Neuron (in vitro differentiated cells): ENCODE measurements around the gene PDCL2.

Experiments used
- H2AFZ ChIP-seq: one replicate; pipeline ENCODE4 v1.6.1; 2013; ENCODE audit warnings: low read depth, mild to moderate bottlenecking, inconsistent platforms, low read length, moderate library complexity
- H3K27me3 ChIP-seq: one replicate; pipeline ENCODE4 v1.6.1; 2013; ENCODE audit warnings: low read length; ENCODE audit not compliant: insufficient read depth
- H3K36me3 ChIP-seq: one replicate; pipeline ENCODE4 v1.6.1; 2013; ENCODE audit warnings: low read length; ENCODE audit not compliant: insufficient read depth
- H3K4me1 ChIP-seq: one replicate; pipeline ENCODE4 v1.6.1; 2013; ENCODE audit warnings: low read length; ENCODE audit not compliant: insufficient read depth
- H3K4me3 ChIP-seq: 2 replicates; pipeline ENCODE4 v1.5.1; 2013; ENCODE audit warnings: mild to moderate bottlenecking, low read length, moderate library complexity
- H3K9me3 ChIP-seq: one replicate; pipeline ENCODE4 v1.6.1; 2013; ENCODE audit warnings: low read length

PDCL2 gene

GRCh38 chr4:55545641-55546505, 46.2 kb downstream of the PDCL2 start:
- peak overlapping the region; percentile 78 for H2AFZ ChIP-seq
- H3K4me1 ChIP-seq: peaks cover 18% of the 10 kb centered on the region
- no peaks in the 10 kb centered on the region for H3K36me3 ChIP-seq
- no peaks in the 10 kb centered on the region for H3K9me3 ChIP-seq
- no peaks in the 10 kb centered on the region for H3K27me3 ChIP-seq
- peak overlapping the region; percentile 73 for H3K4me3 ChIP-seq

DNA sequence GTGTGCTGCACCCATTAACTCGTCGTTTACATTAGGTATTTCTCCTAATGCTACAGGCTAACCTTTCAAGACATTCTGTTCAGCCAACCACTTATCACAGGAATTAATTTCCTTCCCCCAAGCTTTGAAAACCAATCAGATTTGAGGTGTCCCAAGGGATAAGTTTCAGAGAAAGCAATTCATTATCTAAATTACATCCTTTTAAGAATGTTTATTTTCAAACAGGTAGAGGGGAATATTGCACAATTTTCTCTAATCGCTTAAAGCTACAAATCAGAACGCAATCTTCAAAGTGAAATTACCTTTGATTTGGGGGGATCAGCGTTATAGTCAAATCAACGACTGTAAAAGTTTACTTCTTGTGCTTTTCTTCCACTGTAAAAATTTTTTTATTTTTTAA, 46.9 kb downstream of the PDCL2 start:
- H3K9me3 ChIP-seq: no peaks in the 10 kb centered on the region
- peak overlapping the region; percentile 73 for H3K4me3 ChIP-seq
- H3K4me1 ChIP-seq: peaks cover 18% of the 10 kb centered on the region
- H2AFZ ChIP-seq: peak overlapping the region; percentile 78
- no peaks in the 10 kb centered on the region for H3K27me3 ChIP-seq
- no peaks in the 10 kb centered on the region for H3K36me3 ChIP-seq

DNA sequence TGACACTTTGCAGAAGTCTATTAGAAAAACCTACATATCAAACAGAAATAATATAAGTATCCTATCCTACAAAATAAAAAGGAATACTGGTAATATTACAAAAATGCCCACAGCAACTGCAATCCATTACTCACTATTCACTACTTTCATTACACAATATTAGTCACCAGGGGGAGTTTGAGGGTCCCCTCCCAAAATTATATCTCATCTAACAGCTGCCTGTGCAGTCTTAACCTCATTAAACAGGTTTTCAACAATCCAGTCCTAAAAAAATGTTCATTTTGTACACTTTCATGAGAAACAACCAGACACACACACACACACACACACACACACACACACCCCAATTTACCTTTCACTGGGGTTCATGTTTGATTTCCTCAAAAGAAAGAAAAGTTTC, 48.2 kb downstream of the PDCL2 start:
- Histone ChIP-seq H3K36me3 (no peaks in the 10 kb centered on the region), H3K4me1 (peaks cover 18% of the 10 kb centered on the region), H3K4me3 (no peak overlapping the region), H2AFZ (no peak overlapping the region), H3K9me3 (no peaks in the 10 kb centered on the region), H3K27me3 (no peaks in the 10 kb centered on the region)

DNA sequence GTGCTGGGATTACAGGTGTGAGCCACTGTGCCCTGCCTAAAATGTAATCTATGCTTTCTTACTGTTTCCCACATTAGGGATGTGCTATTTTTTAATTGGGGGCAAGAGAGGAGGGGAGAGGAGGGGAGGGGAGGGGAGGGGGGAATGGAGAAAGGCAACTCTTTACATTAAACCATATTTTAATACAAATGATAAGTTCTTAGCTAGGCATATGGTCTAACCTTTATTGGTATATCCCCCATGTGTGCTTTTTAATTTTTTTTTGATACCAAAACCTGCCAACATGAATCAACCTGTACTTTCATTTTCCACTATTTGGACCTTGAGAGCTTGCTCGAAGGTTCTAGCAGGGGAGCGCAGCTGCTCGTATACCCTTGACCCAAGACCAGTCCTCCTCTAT, 51.8 kb downstream of the PDCL2 start:
- Histone ChIP-seq H3K4me1 (peaks cover 11% of the 10 kb centered on the region), H2AFZ (no peak overlapping the region), H3K4me3 (no peak overlapping the region), H3K27me3 (no peaks in the 10 kb centered on the region), H3K9me3 (peaks cover 3% of the 10 kb centered on the region), H3K36me3 (no peaks in the 10 kb centered on the region)

- Histone ChIP-seq H3K9me3 (peaks cover 5% of the 10 kb centered on the region), H3K4me3 (no peak overlapping the region), H2AFZ (no peak overlapping the region), H3K36me3 (no peaks in the 10 kb centered on the region), H3K27me3 (no peaks in the 10 kb centered on the region), H3K4me1 (peaks cover 10% of the 10 kb centered on the region)
Measured at GRCh38 chr4:55539658-55540057, 52.4 kb downstream of the PDCL2 start.

- Histone ChIP-seq H3K9me3 (peaks cover 8% of the 10 kb centered on the region), H3K4me3 (no peak overlapping the region), H2AFZ (no peak overlapping the region), H3K36me3 (no peaks in the 10 kb centered on the region), H3K27me3 (no peaks in the 10 kb centered on the region), H3K4me1 (no peaks in the 10 kb centered on the region)
Measured at GRCh38 chr4:55538531-55538930, 53.5 kb downstream of the PDCL2 start.

DNA sequence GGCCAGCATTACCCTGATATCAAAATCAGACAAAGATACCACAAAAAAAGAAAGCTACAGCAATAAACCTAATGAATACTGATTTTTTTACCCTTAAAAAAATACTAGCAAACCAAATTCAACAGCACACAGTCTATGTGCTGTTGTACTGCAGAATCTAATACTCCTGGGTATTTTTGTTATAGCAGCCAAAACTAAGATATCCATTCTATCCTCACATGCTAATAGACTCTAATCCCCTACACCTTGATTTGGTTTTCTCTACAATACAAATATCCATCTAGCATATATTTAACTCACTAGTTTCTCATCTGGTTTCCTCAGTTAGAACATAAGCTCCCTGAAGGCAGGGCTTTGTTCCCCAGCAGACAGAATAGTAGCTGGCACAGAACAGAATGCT, 57.7 kb downstream of the PDCL2 start:
- Histone ChIP-seq H2AFZ (no peak overlapping the region), H3K36me3 (no peaks in the 10 kb centered on the region), H3K4me3 (no peak overlapping the region), H3K27me3 (no peaks in the 10 kb centered on the region), H3K9me3 (peaks cover 12% of the 10 kb centered on the region), H3K4me1 (no peaks in the 10 kb centered on the region)

DNA sequence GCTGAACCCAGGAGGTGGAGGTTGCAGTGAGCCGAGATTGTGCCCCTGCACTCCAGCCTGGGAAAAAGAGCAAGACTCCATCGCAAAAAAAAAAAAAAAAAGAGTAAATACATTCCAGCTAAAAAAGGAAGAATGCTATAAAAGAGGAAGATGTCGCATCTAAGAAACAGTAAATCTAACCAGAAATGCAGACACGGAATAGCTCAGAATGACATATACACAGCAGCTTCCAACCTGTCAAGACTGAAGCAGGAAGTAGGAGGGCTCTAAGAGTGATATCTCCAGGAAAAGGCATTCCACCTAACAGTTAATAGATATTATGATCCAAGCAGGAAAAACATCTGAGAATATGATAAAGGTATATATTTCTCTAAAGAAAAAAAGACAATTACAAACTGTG, 61.4 kb downstream of the PDCL2 start:
- H3K27me3 ChIP-seq: no peaks in the 10 kb centered on the region
- no peaks in the 10 kb centered on the region for H3K4me1 ChIP-seq
- H3K4me3 ChIP-seq: no peak overlapping the region
- H3K9me3 ChIP-seq: peaks cover 9% of the 10 kb centered on the region
- H3K36me3 ChIP-seq: no peaks in the 10 kb centered on the region
- H2AFZ ChIP-seq: no peak overlapping the region

DNA sequence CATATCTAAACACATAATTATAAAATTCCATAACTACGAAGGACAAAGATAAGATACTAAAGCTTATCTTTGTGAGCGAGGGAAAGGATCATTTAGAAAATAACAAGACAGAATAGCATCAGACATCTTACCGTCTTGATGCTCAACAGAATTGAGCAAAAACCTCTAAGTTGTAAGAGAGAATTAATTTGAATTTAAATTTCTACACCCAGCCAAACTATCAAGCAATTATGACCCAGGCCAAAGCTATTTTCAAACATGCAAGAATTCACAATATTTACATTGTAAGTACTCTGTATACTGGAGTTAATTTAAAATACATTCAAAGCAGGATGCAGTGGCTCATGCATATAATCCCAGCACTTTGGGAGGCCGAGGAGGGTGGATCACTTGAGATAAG, 61.9 kb downstream of the PDCL2 start:
- peaks cover 9% of the 10 kb centered on the region for H3K9me3 ChIP-seq
- H3K27me3 ChIP-seq: no peaks in the 10 kb centered on the region
- no peaks in the 10 kb centered on the region for H3K36me3 ChIP-seq
- H3K4me1 ChIP-seq: no peaks in the 10 kb centered on the region
- H3K4me3 ChIP-seq: no peak overlapping the region
- H2AFZ ChIP-seq: no peak overlapping the region

GRCh38 chr4:55528491-55528890, 63.6 kb downstream of the PDCL2 start:
- H3K4me3 ChIP-seq: no peak overlapping the region
- peaks cover 4% of the 10 kb centered on the region for H3K9me3 ChIP-seq
- H2AFZ ChIP-seq: no peak overlapping the region
- no peaks in the 10 kb centered on the region for H3K36me3 ChIP-seq
- no peaks in the 10 kb centered on the region for H3K4me1 ChIP-seq
- no peaks in the 10 kb centered on the region for H3K27me3 ChIP-seq

GRCh38 chr4:55524844-55525571, 67.0 kb downstream of the PDCL2 start:
- Histone ChIP-seq H3K27me3 (no peaks in the 10 kb centered on the region), H3K4me3 (no peak overlapping the region), H3K36me3 (no peaks in the 10 kb centered on the region), H3K4me1 (no peaks in the 10 kb centered on the region), H3K9me3 (no peaks in the 10 kb centered on the region), H2AFZ (no peak overlapping the region)

- H3K4me3 ChIP-seq: no peak overlapping the region
- no peaks in the 10 kb centered on the region for H3K36me3 ChIP-seq
- H2AFZ ChIP-seq: no peak overlapping the region
- H3K4me1 ChIP-seq: no peaks in the 10 kb centered on the region
- H3K9me3 ChIP-seq: peaks cover 2% of the 10 kb centered on the region
- H3K27me3 ChIP-seq: no peaks in the 10 kb centered on the region
Measured at GRCh38 chr4:55518442-55518841, 73.6 kb downstream of the PDCL2 start.

DNA sequence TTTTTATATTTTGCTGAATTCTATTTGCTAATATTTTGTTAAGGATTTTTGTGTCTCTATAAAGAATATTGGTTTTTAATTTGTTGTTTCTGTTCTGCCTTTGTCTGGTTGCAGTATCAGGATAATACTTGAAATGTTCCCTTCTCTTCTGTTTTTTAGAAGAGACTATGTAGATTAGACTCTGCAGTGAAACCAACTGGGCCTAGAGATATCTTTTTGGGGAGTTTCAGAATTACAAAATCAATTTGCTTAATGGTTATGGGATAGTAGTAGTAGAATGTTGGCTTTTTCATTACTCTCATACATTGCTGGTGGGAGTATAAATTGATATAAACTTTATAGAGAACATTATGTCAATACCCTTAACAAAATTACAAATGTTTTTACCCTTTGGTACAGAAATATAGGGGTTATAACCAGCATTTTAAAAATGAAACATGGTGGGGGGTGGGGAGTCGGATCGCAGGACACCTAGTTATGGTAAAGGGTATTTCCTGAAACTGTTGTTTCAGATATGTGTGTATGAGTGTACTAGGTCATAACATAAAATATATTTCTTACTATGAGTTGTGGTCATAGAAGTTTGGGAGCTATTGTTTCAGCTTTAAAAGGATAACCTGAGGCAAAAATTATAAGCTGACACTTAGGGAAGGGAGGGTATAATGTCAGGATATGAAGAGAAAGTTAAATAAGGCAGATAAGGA, 74.4 kb downstream of the PDCL2 start:
- H3K4me1 ChIP-seq: no peaks in the 10 kb centered on the region
- H3K9me3 ChIP-seq: peaks cover 2% of the 10 kb centered on the region
- H3K36me3 ChIP-seq: no peaks in the 10 kb centered on the region
- no peak overlapping the region for H3K4me3 ChIP-seq
- H3K27me3 ChIP-seq: no peaks in the 10 kb centered on the region
- no peak overlapping the region for H2AFZ ChIP-seq
